GM19455 (cell line): ENCODE data around the gene UMOD.

ENCODE experiments used
- ATAC-seq: cut with Tn5 transposase; IDR thresholded peaks from one replicate; pipeline ENCODE4 v1.9.1; 2021; ENCODE audit not compliant: unreplicated experiment

UMOD gene

GRCh38 chr16:20364051-20364450, 11.5 kb upstream of the UMOD start:
- ATAC-seq: no peak

GRCh38 chr16:20363191-20363590, 10.7 kb upstream of the UMOD start:
- ATAC-seq: no peak

- no peak for ATAC-seq
Measured at GRCh38 chr16:20359997-20360396, 7.5 kb upstream of the UMOD start.

- ATAC-seq: no peak
Measured at GRCh38 chr16:20355114-20355782, 2.7 kb upstream of the UMOD start.

- no peak for ATAC-seq
Measured at GRCh38 chr16:20353379-20353778, 864 bp upstream of the UMOD start.

- no peak for ATAC-seq
Measured at GRCh38 chr16:20349615-20350014, 2.9 kb downstream of the UMOD start.

- no peak for ATAC-seq
Measured at GRCh38 chr16:20348365-20349185, 3.9 kb downstream of the UMOD start.

- ATAC-seq: no peak
Measured at GRCh38 chr16:20347666-20348364, 4.7 kb downstream of the UMOD start.

- ATAC-seq: no peak
Measured at GRCh38 chr16:20344611-20345010, 7.9 kb downstream of the UMOD start.

- ATAC-seq: no peak
Measured at GRCh38 chr16:20339744-20340143, 12.8 kb downstream of the UMOD start.

- ATAC-seq: no peak
Measured at GRCh38 chr16:20336955-20337354, 15.6 kb downstream of the UMOD start.

- ATAC-seq: no peak
Measured at GRCh38 chr16:20334396-20334795, 18.1 kb downstream of the UMOD start.

- no peak for ATAC-seq
Measured at GRCh38 chr16:20333120-20333519, 19.4 kb downstream of the UMOD start.

- ATAC-seq: no peak
Measured at GRCh38 chr16:20332411-20332810, 20.1 kb downstream of the UMOD start.

- ATAC-seq: no peak
Measured at GRCh38 chr16:20331635-20332034, 20.9 kb downstream of the UMOD start.

GRCh38 chr16:20329392-20330138, 22.9 kb downstream of the UMOD start:
- no peak for ATAC-seq

- no peak for ATAC-seq
Measured at GRCh38 chr16:20327444-20328041, 25.0 kb downstream of the UMOD start, which contains the start of gene GP2. Gene GP2, minus strand, starts transcription at chr16:20327513. Its CDS starts 1,082 bp downstream, at chr16:20326431.

GRCh38 chr16:20326321-20326720, 26.2 kb downstream of the UMOD start:
- no peak for ATAC-seq

GRCh38 chr16:20325005-20325404, 27.5 kb downstream of the UMOD start:
- ATAC-seq: no peak

GRCh38 chr16:20323591-20324117, 28.9 kb downstream of the UMOD start:
- no peak for ATAC-seq
